ENCODE data around the gene TGDS. TPM values are rescaled to one million over a fixed set of nuclear protein-coding genes. Genes with fewer than 3 reads are reported as not detected.

The TGDS gene
- total RNA-seq, 1 donor from 2014 or later = 8.4 TPM

GRCh38 chr13:94601446-94602431 is 5.8 kb upstream of the TGDS start, which contains the start of gene GPR180:
Gene GPR180 (plus strand): TSS chr13:94601857. CDS start chr13:94601928, 71 bp downstream.
- peak; percentile 88 for ATAC-seq

GRCh38 chr13:94599877-94600276 is 3.9 kb upstream of the TGDS start:
- ATAC-seq (peak; percentile 43), DNase-seq (ENCODE audit: low spot score) (peak; percentile 81)

More at GRCh38 chr13:94601446-94602431, 5.8 kb upstream of the TGDS start, which contains the start of gene GPR180:
- peak; percentile 95 for DNase-seq (ENCODE audit: low spot score)

- DNase-seq (ENCODE audit: low spot score) (no peak), ATAC-seq (no peak)
Measured at GRCh38 chr13:94598281-94598680, 2.3 kb upstream of the TGDS start.

- no peak for ATAC-seq
- DNase-seq (ENCODE audit: low spot score) = no peak
Measured at GRCh38 chr13:94596575-94596971, 621 bp upstream of the TGDS start.

GRCh38 chr13:94595001-94595949 is 677 bp downstream of the TGDS start:
- DNase-seq (ENCODE audit: low spot score) (peak; percentile 54), ATAC-seq (peak; percentile 56)

GRCh38 chr13:94590744-94591143 is 5.2 kb downstream of the TGDS start:
- DNase-seq (ENCODE audit: low spot score) = no peak
- no peak for ATAC-seq

- ATAC-seq (peak; percentile 75), DNase-seq (ENCODE audit: low spot score) (no peak)
Measured at GRCh38 chr13:94588541-94588940, 7.4 kb downstream of the TGDS start.

- ATAC-seq (no peak), DNase-seq (ENCODE audit: low spot score) (no peak)
Measured at GRCh38 chr13:94586371-94586770, 9.6 kb downstream of the TGDS start.

GRCh38 chr13:94585543-94586101 is 10.3 kb downstream of the TGDS start:
- DNase-seq (ENCODE audit: low spot score) (peak; percentile 72), ATAC-seq (peak; percentile 68)

- peak; percentile 32 for ATAC-seq
Measured at GRCh38 chr13:94583926-94584325, 12.0 kb downstream of the TGDS start.

GRCh38 chr13:94579063-94579462 is 16.9 kb downstream of the TGDS start:
- ATAC-seq = peak; percentile 69
- DNase-seq (ENCODE audit: low spot score) = no peak

More at GRCh38 chr13:94583926-94584325, 12.0 kb downstream of the TGDS start:
- no peak for DNase-seq (ENCODE audit: low spot score)

- no peak for ATAC-seq
- DNase-seq (ENCODE audit: low spot score) = no peak
Measured at GRCh38 chr13:94569615-94570014, 26.3 kb downstream of the TGDS start.

- no peak for DNase-seq (ENCODE audit: low spot score)
Measured at GRCh38 chr13:94568443-94568842, 27.5 kb downstream of the TGDS start.

GRCh38 chr13:94567581-94567980 is 28.4 kb downstream of the TGDS start:
- ATAC-seq (no peak), DNase-seq (ENCODE audit: low spot score) (no peak)

More at GRCh38 chr13:94568443-94568842, 27.5 kb downstream of the TGDS start:
- ATAC-seq = no peak

GRCh38 chr13:94561126-94561525 is 34.8 kb downstream of the TGDS start:
- ATAC-seq (no peak), DNase-seq (ENCODE audit: low spot score) (no peak)

- ATAC-seq (no peak), DNase-seq (ENCODE audit: low spot score) (no peak)
Measured at GRCh38 chr13:94560116-94560515, 35.8 kb downstream of the TGDS start.

- DNase-seq (ENCODE audit: low spot score) = no peak
Measured at GRCh38 chr13:94559222-94559795, 36.6 kb downstream of the TGDS start.

GRCh38 chr13:94558716-94559115 is 37.2 kb downstream of the TGDS start:
- no peak for DNase-seq (ENCODE audit: low spot score)
- no peak for ATAC-seq

More at GRCh38 chr13:94559222-94559795, 36.6 kb downstream of the TGDS start:
- no peak for ATAC-seq

- DNase-seq (ENCODE audit: low spot score) (no peak), ATAC-seq (no peak)
Measured at GRCh38 chr13:94557684-94558235, 38.2 kb downstream of the TGDS start.

GRCh38 chr13:94556621-94557020 is 39.3 kb downstream of the TGDS start:
- ATAC-seq (no peak), DNase-seq (ENCODE audit: low spot score) (no peak)
